GM19240 (cell line): ENCODE results near the gene TSEN34.
"Not testable (repeated sequence)": the region's sequence is repeated elsewhere in the genome, so short reads cannot be mapped to it uniquely, and the experiment has no call there.

Source experiments
- DNase-seq: peaks from one replicate; pipeline ENCODE4 v3.0.0; 2011; ENCODE audit warnings: low spot score; ENCODE audit not compliant: insufficient read length

TSEN34 gene

DNA sequence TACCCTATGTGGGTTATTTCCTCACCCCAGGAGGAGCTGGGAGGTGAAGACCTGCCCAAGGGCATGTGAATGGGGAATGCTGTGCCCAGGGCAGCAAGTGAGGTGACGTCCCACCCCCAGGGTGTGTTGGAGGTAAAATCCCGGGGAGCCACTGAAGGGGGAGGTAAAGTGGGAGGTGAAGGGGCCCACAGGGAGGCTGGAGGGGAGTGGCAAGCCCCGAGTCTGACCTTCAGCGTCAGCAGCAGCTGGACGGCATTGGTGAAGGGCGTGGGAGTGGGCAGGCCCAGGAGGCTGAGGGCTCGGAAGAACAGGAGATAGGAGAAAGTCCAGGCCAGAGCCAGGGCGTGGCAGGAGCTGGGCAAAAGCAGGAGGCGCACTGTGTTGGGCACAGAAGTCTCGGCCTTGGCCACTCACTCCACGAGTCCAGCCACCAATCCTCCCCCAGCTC, 4.2 kb upstream of the TSEN34 start:
- no peak for DNase-seq

DNA sequence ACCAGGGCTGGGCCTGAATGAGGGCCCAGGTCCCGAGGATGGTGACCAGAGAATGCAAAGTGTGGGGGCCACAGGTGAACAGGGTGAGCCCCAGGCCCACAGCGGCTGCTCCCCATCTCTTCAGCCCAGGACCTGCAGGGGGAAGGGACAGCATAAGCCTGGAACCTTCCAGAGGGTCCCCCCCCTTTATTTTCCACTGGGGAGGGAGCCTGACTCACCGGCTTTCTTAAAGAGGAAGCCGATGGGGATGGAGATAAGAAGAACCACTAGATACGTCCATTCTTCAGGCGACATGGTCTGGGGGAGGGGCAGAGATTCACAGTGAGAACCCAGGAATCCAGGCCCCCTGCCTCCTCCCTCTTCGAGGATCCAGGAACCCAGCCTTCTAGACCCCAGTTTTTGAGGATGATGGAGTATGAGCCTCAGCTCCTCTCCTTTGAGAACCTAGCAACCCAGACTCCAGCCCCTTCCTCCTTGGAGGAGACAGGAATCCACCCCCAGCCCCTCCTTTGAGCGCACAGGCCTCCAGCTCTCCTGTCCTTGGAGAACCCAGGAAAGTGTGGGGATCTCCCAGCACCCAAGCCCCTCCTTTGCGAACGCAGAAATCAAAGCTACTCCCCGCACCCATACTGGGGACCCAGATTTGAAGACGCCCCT, 2.8 kb upstream of the TSEN34 start:
- DNase-seq: no peak

DNA sequence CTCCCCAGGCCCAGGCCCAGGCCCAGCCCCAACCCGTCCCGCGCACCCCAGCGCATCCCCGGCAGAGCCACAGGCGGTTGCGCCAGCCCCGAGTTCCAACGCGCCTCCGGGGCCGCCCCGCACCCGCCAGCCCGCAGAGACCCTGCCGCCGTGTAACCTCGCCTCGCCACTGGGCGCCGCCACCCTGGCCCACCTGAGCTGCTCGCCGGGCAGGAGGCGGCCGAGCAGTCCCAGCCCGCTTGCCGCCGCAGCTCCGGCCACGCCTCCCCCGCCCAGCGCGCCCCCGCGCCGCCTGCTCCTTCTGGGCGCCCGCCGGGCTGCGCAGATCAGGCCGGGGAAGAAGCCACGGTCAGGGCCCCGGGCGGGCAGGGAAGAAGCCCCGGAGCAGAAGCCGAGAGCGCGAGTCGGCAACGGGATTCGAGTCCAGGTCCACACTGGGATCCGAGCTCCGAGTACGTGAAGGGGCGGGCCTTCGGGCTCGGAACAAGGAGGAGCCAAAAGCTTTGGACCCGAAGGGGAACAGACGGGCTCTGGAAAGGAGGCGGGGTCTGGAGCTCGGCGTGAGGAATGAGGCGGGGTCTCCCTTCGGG, 1.9 kb upstream of the TSEN34 start, which contains the start of gene MBOAT7:
Gene MBOAT7 (minus strand): TSS at position 436 of the 590 bp plus-strand sequence. CDS start 1,072 bp downstream, outside the sequence.
- DNase-seq: peak; percentile 87

DNA sequence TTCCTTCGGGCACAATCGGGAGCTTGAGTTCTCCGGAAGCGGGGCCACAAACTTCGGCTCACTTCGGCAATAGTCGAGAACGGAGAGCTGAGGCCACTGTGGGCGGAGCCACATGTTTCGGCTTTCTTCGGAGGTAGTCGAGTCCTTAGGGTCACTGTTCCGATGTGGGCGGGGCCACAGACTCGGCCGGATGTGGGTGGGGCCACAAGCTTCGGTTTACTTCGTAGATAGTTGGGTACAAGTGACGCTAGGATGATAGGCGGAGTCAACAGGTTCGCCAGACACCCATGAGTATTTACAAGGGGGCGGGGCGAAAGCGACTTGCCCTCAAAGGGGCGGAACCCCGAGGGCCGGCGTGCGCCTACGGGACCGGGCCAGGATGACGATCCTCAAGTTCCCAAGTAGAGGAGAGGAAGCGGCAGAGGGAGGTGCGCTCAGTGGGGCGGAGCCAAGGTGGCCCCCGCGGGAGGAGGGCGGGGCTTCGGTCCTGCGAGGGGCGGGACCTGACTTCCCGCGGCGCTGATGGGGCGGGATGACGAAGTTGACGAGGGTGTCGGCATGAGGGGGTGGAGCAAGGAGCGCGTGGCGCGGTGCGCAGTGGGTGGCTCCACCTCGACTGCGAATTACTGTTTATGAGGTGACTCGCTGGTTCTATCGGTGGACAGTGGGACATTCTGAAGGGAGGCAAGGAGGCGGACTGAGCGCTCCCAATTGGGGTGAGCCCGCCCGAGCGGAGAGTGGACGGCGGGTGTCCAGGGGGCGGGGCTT, 1.2 kb upstream of the TSEN34 start:
- peak; percentile 67 for DNase-seq

DNA sequence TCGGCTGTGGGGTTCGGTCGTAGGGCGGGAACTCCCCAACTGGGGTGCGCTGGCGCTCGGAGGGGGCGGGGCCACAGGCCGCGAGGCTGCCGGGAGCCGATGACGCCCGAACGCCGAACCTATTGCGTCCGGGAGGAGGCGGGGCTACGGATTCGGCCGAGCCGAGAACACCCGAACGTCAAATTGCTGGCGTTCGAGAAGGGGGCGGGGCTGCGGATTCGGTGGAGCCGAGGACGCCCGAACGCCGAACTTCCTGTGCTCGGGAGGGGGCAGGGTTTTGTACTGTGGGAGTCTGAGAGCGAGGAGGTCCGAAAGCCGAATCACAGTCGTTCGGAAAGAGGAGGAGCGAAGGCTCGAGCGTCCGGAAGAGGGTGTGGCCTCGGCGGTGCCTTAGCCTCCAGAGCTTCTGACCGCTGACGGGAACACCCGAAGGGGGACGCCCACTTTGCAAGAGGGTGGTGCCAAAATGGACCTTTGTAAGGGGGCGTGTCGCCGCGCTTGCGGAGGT, 551 bp upstream of the TSEN34 start:
- no peak for DNase-seq

DNA sequence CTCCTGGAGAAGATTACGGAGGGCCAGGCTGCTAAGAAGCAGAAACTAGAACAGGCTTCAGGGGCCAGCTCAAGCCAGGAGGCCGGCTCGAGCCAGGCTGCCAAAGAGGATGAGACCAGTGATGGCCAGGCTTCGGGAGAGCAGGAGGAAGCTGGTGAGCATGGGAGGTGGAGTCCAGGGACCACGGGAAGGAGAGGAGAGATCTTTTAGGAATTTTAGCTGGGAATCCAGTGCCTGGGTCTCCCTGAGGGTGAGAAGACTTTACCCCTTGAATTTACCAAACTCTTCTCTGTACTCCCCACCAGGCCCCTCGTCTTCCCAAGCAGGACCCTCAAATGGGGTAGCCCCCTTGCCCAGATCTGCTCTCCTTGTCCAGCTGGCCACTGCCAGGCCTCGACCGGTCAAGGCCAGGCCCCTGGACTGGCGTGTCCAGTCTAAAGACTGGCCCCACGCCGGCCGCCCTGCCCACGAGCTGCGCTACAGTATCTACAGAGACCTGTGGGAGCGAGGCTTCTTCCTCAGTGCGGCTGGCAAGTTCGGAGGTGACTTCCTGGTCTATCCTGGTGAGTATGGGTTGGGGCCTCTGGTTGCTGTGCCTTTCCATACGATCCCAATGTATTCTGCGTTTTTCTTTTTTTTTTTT, 824 bp downstream of the TSEN34 start:
- DNase-seq: no peak

DNA sequence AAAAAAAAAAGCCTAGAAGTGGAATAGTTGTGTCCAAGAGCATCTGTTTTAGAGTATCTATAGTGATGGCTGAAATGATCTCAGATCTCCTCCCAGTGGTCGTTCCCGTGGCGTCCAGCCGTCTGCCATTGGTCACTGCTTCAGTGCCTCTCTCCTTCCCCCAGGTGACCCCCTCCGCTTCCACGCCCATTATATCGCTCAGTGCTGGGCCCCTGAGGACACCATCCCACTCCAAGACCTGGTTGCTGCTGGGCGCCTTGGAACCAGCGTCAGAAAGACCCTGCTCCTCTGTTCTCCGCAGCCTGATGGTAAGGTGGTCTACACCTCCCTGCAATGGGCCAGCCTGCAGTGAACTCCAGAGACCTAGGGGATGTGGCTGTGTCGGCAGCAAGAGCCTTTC, 1.9 kb downstream of the TSEN34 start:
- DNase-seq: no peak

DNA sequence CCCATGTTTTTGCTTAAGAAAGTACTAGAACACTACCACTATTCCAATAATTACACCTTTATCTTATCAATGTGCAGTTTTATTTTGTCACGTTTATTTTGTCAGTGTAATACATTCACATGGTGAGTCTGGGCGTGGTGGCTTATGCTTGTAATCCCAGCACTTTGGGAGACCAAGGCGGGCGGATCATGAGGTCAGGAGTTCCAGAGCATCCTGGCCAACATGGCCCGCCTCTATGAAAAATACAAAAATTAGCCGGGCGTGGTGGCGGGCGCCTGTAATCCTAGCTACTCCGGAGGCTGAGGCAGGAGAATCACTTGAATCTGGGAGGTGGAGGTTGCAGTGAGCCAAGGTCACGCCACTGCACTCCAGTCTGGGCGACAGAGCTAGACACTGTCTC, 3.4 kb downstream of the TSEN34 start:
- not testable (repeated sequence) for DNase-seq

DNA sequence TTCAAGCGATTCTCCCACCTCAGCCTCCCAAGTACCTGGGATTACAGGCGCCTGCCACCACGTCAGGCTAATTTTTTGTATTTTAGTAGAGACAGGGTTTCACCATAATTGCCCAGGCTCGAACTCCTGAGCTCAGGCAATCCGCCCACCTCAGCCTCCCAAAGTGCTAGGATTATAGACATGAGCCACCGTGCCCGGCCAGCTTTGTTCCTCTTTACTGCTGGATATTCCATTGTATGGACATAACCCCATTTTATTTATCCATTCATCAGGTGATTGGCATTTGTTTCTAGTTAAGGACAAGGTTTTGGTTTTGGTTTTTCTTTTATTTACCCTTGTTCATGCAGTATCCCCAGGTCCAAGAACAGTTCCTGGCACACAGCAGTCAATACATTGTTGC, 5.4 kb downstream of the TSEN34 start:
- no peak for DNase-seq

DNA sequence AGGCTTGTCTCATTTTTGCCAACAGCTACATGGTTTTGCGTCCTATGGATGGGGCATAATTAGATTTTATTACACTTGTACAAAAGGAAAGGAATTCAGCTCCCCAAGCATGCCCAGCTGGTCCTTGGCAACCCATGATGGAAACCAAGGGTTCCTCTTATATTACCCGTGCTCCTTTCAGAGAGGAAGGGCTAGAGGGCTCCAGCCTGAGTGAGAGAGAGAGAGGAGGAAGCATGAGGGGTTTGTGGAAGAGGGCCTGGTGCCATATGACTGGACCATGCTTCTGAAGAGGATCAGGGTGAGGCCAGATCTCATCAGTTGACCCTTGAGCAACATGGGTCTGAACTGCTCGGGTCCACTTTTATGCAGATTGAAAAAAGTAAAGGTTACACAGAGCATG, 6.0 kb downstream of the TSEN34 start:
- no peak for DNase-seq

DNA sequence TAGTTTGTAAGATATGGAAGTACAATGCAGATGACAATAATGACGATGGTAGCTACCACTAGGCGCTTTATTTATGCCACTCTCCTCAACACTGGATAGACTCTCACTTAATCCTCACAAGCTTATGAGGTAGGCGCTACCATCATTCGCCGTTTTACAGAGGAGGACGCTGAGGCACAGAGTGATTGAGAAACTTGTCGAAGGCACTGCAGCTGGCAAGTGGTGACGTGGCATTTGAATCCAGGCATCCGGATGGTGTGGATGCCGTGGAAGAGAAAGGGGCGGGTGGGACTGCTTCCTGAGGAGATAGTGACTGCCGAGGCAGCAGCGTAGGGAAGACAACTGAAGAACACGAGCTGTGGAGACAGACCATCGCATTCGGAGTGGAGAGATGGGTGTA, 8.3 kb downstream of the TSEN34 start:
- no peak for DNase-seq

DNA sequence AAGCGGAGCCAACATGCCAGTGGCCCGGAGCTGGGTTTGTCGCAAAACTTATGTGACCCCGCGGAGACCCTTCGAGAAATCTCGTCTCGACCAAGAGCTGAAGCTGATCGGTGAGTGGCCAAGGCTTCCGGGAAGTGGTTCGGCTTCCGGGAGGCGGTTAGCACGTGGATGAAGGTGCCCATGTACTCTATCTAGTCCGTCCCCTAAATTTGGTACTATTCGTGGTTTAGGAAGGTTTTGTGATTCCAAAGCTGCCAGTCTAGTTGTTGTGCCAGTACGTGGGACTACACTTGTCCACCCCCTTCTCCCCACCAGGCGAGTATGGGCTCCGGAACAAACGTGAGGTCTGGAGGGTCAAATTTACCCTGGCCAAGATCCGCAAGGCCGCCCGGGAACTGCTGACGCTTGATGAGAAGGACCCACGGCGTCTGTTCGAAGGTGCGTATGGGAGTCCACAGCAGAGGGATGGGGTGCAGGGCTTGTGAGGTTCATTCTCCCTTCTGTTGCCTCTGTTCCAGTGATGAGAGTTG, 10.1 kb downstream of the TSEN34 start:
- no peak for DNase-seq

DNA sequence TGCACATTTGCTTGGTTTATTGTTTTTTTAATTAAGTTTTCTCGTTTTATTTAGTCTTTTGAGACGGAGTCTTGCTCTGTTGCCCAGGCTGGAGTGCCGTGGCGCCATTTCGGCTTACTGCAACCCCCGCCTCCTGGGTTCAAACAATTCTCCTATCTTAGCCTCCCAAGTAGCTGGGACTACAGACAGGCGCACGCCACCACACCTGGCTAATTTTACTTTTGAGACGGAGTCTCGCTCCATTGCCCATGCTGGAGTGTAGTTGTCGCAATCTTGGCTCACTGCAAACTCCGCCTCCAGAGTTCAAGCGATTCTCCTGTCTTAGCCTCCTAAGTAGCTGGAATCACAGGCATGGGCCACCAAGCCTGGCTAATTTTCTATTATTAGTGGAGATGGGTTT, 10.9 kb downstream of the TSEN34 start:
- no peak for DNase-seq

DNA sequence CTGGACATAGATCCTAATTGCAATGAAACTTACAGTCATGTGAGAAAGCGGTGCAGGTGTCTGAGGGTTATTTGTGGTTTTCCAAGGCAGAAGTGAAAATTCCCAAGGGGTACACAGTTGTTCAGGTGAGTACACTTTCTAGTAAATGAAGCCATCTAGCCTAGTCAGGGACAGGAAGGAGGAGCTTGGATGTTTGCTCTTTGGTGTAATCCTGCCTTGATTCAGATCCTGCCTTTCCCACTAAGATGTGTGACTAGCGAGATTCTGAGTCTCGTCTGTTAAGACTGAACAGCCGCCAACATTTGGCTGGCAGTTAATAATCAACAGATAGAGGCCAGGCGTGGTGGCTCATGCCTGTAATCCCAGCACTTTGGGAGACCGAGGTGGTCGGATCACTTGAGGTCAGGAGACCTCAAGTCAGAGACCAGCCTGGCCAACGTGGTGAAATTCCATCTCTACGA, 12.1 kb downstream of the TSEN34 start:
- DNase-seq: no peak

DNA sequence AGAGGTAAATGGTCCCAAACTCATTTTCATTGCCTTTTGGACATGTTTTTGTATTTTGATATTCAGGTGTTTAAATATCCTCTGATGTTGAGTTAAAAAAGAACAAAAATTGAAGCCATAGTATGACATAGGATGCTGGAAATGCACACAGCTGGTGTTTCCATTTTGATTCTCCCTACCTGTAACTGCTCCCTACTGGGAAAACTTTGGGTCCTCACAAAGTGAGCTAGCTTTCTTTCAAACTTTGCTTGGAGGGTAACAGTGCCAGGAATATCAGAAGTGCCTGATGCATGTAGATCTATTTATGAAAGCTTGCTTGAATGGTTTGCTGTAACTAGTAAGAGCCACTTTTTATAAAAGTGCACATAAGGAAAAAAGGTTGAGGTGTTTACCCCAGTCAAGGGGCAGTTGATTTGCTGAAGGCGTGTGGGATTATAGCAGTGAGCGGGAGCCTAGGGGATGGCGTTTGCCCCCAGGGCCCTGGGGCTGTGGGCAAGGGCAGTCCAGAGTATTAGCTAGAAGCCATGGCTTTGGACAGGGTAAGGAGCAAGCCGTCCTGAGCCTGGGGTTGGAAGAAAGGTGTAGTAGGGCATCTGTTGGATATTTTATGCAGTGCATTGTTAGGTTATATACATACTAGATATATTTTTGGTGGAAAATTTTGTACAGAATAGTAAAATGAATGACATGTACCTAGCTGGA, 13.8 kb downstream of the TSEN34 start:
- no peak for DNase-seq

DNA sequence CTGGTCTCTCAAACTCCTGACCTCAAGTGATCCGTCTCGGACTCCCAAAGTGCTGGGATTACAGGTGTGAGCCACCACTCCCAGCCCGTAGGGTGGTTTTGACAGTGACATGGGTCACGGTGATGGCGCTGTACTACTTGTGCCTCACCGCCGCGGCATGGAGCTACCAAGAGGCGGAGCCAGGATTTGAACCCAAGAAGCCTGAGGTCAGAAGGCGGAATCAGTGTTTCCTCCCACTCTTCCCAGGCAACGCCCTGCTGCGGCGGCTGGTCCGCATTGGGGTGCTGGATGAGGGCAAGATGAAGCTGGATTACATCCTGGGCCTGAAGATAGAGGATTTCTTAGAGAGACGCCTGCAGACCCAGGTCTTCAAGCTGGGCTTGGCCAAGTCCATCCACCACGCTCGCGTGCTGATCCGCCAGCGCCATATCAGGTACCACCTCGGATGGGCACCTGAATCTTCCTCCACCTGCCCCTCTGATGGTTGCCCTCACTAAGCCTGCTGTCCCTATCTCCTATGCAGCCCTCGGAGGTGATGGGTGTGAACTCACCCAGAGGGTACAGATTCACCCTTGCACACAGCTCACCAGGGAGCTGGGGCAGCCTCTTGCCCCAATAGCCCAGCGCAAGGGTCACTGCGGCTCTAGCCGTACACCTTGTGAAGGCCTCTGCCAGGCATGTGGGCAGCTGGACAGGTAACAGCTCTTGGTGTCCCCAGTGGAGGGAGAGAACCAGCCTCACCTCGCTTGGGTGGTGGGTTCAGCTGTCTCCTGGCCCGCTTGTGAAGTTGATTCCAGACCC, 15.1 kb downstream of the TSEN34 start:
- no peak for DNase-seq

DNA sequence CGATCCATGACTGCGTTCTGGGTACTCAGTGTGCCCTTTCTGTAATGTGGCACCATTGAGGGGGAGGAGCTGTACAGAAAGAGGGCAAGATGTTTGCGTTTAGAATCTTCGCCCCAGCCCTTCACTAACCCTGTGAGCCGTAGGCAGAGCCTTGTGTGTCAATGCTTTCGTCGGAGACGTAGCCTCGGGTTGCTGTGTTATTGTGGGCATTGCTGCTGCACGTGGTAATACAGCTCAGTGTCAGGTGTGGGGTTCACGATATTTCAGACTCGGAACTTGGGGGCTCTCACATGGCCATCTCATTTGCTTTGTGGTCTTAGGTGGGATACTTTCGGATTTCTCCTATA, 15.7 kb downstream of the TSEN34 start:
- no peak for DNase-seq

DNA sequence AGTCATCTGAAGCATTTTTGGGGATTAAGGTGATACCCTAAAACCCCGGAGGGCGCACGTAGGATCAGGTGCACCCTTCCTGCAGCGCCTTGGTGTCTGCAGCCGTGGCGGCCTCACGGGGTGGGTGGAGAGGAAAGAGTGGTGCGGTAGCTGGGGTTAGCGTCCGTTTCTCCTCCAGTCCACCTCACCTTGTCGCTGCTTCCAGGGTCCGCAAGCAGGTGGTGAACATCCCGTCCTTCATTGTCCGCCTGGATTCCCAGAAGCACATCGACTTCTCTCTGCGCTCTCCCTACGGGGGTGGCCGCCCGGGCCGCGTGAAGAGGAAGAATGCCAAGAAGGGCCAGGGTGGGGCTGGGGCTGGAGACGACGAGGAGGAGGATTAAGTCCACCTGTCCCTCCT, 16.1 kb downstream of the TSEN34 start:
- DNase-seq: not testable (repeated sequence)

DNA sequence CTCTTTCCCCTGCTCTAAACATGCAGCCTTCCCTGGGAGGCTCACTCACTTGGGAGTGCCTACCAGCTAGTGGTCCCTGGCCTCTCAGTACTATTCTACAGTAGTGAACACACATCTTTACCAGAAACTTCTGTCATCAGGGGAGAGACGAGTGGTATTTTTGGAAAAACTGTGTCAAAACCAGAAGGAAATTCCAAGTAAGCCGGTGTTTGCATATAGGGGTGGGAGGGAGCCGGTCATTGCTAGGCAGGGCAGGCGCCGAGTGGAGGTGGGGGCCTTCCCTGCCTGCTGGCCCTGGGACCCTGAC, 16.5 kb downstream of the TSEN34 start:
- no peak for DNase-seq
